SK-N-SH (cell line): ENCODE data around the gene GALNT13. TPM values are rescaled to one million over a fixed set of nuclear protein-coding genes. Genes with fewer than 3 reads are reported as not detected.
A peak's percentile ranks its signal among the peaks of the same experiment; 100 is the strongest.

Experiments used
- CTCF ChIA-PET: fragments of 300-600, 350-600 bp; formaldehyde crosslinking; extraction: SDS; loops from one replicate; lab custom pipeline; 2021; lab: Yijun Ruan, JAX
- POLR2A ChIA-PET: fragments of 350-600 bp; sonication (Branson Sonifier 250); formaldehyde crosslinking; extraction: SDS; loops from one replicate; lab custom pipeline; 2020; ENCODE audit warnings: antibody characterized with exemption, inconsistent platforms; lab: Yijun Ruan, JAX
- DNase-seq: peaks from one replicate; pipeline ENCODE4 v3.0.0; 2012
- H2AFZ ChIP-seq: fragments of 200-600 bp; sonication (generic); 2 replicates; pipeline ENCODE4 v1.8.1; 2016; ENCODE audit warnings: antibody characterized with exemption, mild to moderate bottlenecking, low read depth
- H3F3A ChIP-seq: fragments of 200-600 bp; sonication (generic); replicated peaks from 2 replicates; pipeline ENCODE3; 2016; ENCODE audit warnings: antibody characterized with exemption, mild to moderate bottlenecking; ENCODE audit not compliant: insufficient read depth
- H3K27ac ChIP-seq, 2 experiments: fragments of 200-500 bp in 1 of 2; fragments of 200-600 bp in 1 of 2; sonication (Bioruptor generic) in 1 of 2; sonication (generic), shearing (Covaris generic) in 1 of 2; 2 replicates each; pipeline versions ENCODE4 v1.5.1 to v1.6.1; 2014 to 2016; ENCODE audit warnings: low read depth in 2 of 2, inconsistent platforms in 1 of 2, low read length in 1 of 2, mild to moderate bottlenecking in 1 of 2, mixed read lengths in 1 of 2
- H3K27me3 ChIP-seq: fragments of 200-600 bp; sonication (generic), shearing (Covaris generic); 2 replicates; pipeline ENCODE4 v1.6.1; 2016; ENCODE audit warnings: mixed run types; ENCODE audit not compliant: insufficient read depth
- H3K36me3 ChIP-seq, 2 experiments: fragments of 200-500 bp in 1 of 2; fragments of 200-600 bp in 1 of 2; sonication (Bioruptor generic) in 1 of 2; sonication (generic) in 1 of 2; replicated peaks in 1 of 2; 2 replicates each; pipeline versions ENCODE3 to v1.5.1; 2014 to 2016; ENCODE audit warnings: low read length in 1 of 2, mild to moderate bottlenecking in 1 of 2; ENCODE audit not compliant: insufficient read depth in 2 of 2, control insufficient read depth in 1 of 2
- H3K4me1 ChIP-seq, 2 experiments: fragments of 200-500 bp in 1 of 2; fragments of 200-600 bp in 1 of 2; sonication (Bioruptor generic) in 1 of 2; sonication (generic), shearing (Covaris generic) in 1 of 2; 2 replicates each; pipeline versions ENCODE4 v1.5.1 to v1.6.1; 2014 to 2016; ENCODE audit warnings: low read depth in 1 of 2, low read length in 1 of 2, mixed run types in 1 of 2; ENCODE audit not compliant: insufficient read depth in 2 of 2, control insufficient read depth in 1 of 2
- H3K4me2 ChIP-seq: fragments of 200-600 bp; sonication (generic), shearing (Covaris generic); 2 replicates; pipeline ENCODE4 v1.6.1; 2017; ENCODE audit warnings: mixed run types
- H3K4me3 ChIP-seq, 2 experiments: fragments of 200-500 bp in 1 of 2; fragments of 200-600 bp in 1 of 2; sonication (Bioruptor generic) in 1 of 2; sonication (generic), shearing (Covaris generic) in 1 of 2; 2 replicates each; pipeline versions ENCODE4 v1.5.1 to v1.8.1; 2014 to 2016; ENCODE audit warnings: low read depth in 2 of 2, inconsistent platforms in 1 of 2, low read length in 1 of 2, mild to moderate bottlenecking in 1 of 2, mixed read lengths in 1 of 2, moderate library complexity in 1 of 2
- H3K79me2 ChIP-seq: fragments of 200-600 bp; sonication (generic); 2 replicates; pipeline ENCODE4 v1.8.1; 2017; ENCODE audit warnings: mild to moderate bottlenecking; ENCODE audit not compliant: insufficient read depth
- H3K9ac ChIP-seq: fragments of 200-600 bp; sonication (generic); 2 replicates; pipeline ENCODE4 v1.6.1; 2017; ENCODE audit warnings: mixed run types
- H3K9me2 ChIP-seq: fragments of 200-600 bp; sonication (generic); 2 replicates; pipeline ENCODE4 v1.6.1; 2017; ENCODE audit warnings: mixed run types
- H3K9me3 ChIP-seq: fragments of 200-600 bp; sonication (generic); 2 replicates; pipeline ENCODE4 v1.6.1; 2017; ENCODE audit warnings: mixed run types, mild to moderate bottlenecking, moderate library complexity
- H4K20me1 ChIP-seq: fragments of 200-600 bp; sonication (generic); 2 replicates; pipeline ENCODE4 v1.6.1; 2017; ENCODE audit warnings: mild to moderate bottlenecking, mixed run types; ENCODE audit not compliant: insufficient read depth
- CHD2 ChIP-seq: fragments of 150-350 bp; IDR thresholded peaks from 2 replicates; pipeline ENCODE4 v1.6.1; 2018; ENCODE audit warnings: low read length; ENCODE audit not compliant: partially characterized antibody
- EP300 ChIP-seq, 2 experiments: IDR thresholded peaks; 2 replicates each; pipeline versions ENCODE4 v1.4.0 to v1.6.1; 2012; ENCODE audit warnings: borderline replicate concordance in 1 of 2, low read depth in 1 of 2, low read length in 1 of 2
- FOXJ3 ChIP-seq: sonication (generic); formaldehyde crosslinking; IDR thresholded peaks from 2 replicates; pipeline ENCODE4 v1.5.1; 2020; ENCODE audit warnings: mild to moderate bottlenecking, missing genetic modification reagents
- FOXM1 ChIP-seq: IDR thresholded peaks from 2 replicates; pipeline ENCODE4 v1.4.0; 2012; ENCODE audit warnings: low read depth, mild to moderate bottlenecking
- GABPA ChIP-seq: IDR thresholded peaks from 2 replicates; pipeline ENCODE4 v1.4.0; 2012; ENCODE audit warnings: low read depth, mild to moderate bottlenecking
- GATA2 ChIP-seq: sonication (generic); formaldehyde crosslinking; IDR thresholded peaks from 2 replicates; pipeline ENCODE4 v1.5.0; 2020; ENCODE audit warnings: mild to moderate bottlenecking, missing genetic modification reagents
- JUND ChIP-seq: IDR thresholded peaks from 2 replicates; pipeline ENCODE4 v1.4.0; 2012
- NRF1 ChIP-seq: IDR thresholded peaks from 2 replicates; pipeline ENCODE4 v1.6.1; 2012; ENCODE audit warnings: low read depth, mild to moderate bottlenecking, low read length
- RAD21 ChIP-seq: IDR thresholded peaks from 2 replicates; pipeline ENCODE4 v1.6.1; 2012; ENCODE audit warnings: mild to moderate bottlenecking, low read length
- RCOR1 ChIP-seq: fragments of 150-350 bp; IDR thresholded peaks from 2 replicates; pipeline ENCODE4 v1.6.1; 2017; ENCODE audit warnings: antibody characterized with exemption, low read length
- TCF12 ChIP-seq: IDR thresholded peaks from 2 replicates; pipeline ENCODE4 v1.4.0; 2012
- WGBS: methylation state at CpG from one replicate; pipeline ENCODE4 v1.1.6; 2017; ENCODE audit warnings: low lambda C conversion rate; 5-methylcytosine and 5-hydroxymethylcytosine counted together
- polyA plus RNA-seq, 3 experiments: library from polyadenylated mRNA; depleted of rRNA; stranded (reverse); fragments of >200 nt; gene quantifications; 2 replicates each; pipeline ENCODE4 v1.2.3, GENCODE V29; 2012
- TF ChIP-seq, protein P1 (sequence below): IDR thresholded peaks from 2 replicates; pipeline ENCODE4; 2012
- TF ChIP-seq, protein P2 (sequence below): fragments of 150-350 bp; IDR thresholded peaks from 2 replicates; pipeline ENCODE4 v1.6.1; 2016; ENCODE audit warnings: mild to moderate bottlenecking, low read depth, low read length
- TF ChIP-seq, protein P3 (sequence below): fragments of 150-350 bp; IDR thresholded peaks from 2 replicates; pipeline ENCODE4 v1.6.1; 2017; ENCODE audit warnings: antibody characterized with exemption, low read length, low read depth, borderline replicate concordance

Gene GALNT13
- polyA plus RNA-seq, 1 of the 3 experiments (the other 2 are of a cell fraction): 0.33 TPM

DNA sequence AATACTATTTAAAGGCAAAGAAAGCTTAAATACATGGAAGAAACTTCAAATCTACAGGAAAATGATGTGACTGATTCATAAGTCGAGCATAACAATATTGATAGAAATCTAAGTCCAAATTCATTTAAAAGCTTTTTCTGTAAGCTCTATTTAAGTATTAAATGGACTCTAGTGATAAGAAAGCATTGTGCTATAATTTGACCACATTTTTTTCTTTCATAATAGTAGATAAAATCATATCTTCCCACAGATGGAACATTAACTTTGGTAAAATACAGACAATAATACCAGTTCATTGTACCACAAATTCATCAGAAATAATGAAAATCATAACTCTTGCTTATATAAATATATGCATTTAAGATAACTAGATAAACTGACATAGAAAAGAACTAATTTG, 366.5 kb downstream of the GALNT13 start:
- no peaks in the 10 kb centered on the region for H3K79me2 ChIP-seq
- no peaks in the 10 kb centered on the region for H3K9me2 ChIP-seq
- ChIA-PET POLR2A (no interaction called here), CTCF (interaction anchor here (1.9 kb wide), 1 partner anchor 137 kb away, joined by 4 read pairs; no protein-coding TSS in a partner anchor)
- WGBS: 12% methylated on average over 1 of the region's 1 CpG
- H3K4me3 ChIP-seq: no peak overlapping the region
- no peaks in the 10 kb centered on the region for H3F3A ChIP-seq
- H3K4me2 ChIP-seq: no peak overlapping the region
- H3K4me1 ChIP-seq: no peaks in the 10 kb centered on the region; a peak in 1 of 4 replicates
- no peaks in the 10 kb centered on the region for H3K9me3 ChIP-seq
- peak overlapping the region in 1 of 2 experiments; percentile 75; a peak in 2 of 4 replicates for H3K27ac ChIP-seq
- H3K27me3 ChIP-seq: no peaks in the 10 kb centered on the region
- no peaks in the 10 kb centered on the region for H3K36me3 ChIP-seq
- no peaks in the 10 kb centered on the region for H4K20me1 ChIP-seq
- H3K9ac ChIP-seq: no peak overlapping the region
- no peak overlapping the region for H2AFZ ChIP-seq
- peak; percentile 14 for DNase-seq
- TF ChIP-seq CHD2: peak; percentile 34
- TF ChIP-seq EP300 (IDR thresholded peaks at IDR 0.05; ENCODE audit: borderline replicate concordance in 1 of 2, low read depth in 1 of 2, low read length in 1 of 2): peak in 1 of 2 experiments; percentile 88; a peak in 2 of 4 replicates
- peak; percentile 86 for TF ChIP-seq GATA2 (CRISPR knock-in tag)
- no peak for TF ChIP-seq FOXJ3 (CRISPR knock-in tag)
- TF ChIP-seq RCOR1: no peak
- TF ChIP-seq, all 33 proteins: peak for 3

DNA sequence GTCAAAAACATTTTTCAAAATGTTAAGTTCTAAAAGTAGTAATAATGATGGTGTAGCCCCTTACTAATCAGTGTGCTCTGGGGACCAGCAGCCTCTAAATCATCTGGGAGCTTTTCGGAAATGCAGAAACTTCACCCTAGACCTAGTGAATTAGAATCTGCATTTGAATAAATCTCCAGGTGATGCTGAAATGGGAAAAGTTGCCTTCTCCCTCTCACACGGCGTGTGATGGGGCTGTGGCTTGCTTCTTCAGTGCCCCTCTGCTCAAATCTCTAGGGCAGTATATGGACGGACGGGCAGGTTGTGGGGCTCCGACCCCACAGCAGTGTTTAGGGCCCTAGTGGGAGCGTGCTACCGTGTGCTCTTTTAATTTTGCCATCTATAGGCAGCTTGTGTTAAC, 368.6 kb downstream of the GALNT13 start:
- no peaks in the 10 kb centered on the region for H3K36me3 ChIP-seq
- H3K4me2 ChIP-seq: no peak overlapping the region
- POLR2A ChIA-PET: no interaction called here
- H3K27me3 ChIP-seq: no peaks in the 10 kb centered on the region
- H3K9ac ChIP-seq: no peak overlapping the region
- H3K4me1 ChIP-seq: no peaks in the 10 kb centered on the region; a peak in 1 of 4 replicates
- no peaks in the 10 kb centered on the region for H3F3A ChIP-seq
- WGBS: 75% methylated on average over 8 of the region's 8 CpGs
- no peak overlapping the region for H2AFZ ChIP-seq
- no peak for DNase-seq
- no peaks in the 10 kb centered on the region for H3K9me2 ChIP-seq
- no peak overlapping the region for H3K4me3 ChIP-seq
- H3K9me3 ChIP-seq: no peaks in the 10 kb centered on the region
- CTCF ChIA-PET: interaction anchor here (1.9 kb wide), 1 partner anchor 135 kb away, joined by 4 read pairs; no protein-coding TSS in a partner anchor
- no peaks in the 10 kb centered on the region for H4K20me1 ChIP-seq
- H3K79me2 ChIP-seq: no peaks in the 10 kb centered on the region
- TF ChIP-seq TCF12 (no peak), GABPA (no peak), GATA2 (CRISPR knock-in tag) (no peak), NRF1 (no peak), JUND (no peak), CHD2 (no peak), EP300 (IDR thresholded peaks at IDR 0.05; ENCODE audit: borderline replicate concordance in 1 of 2, low read depth in 1 of 2, low read length in 1 of 2) (no peak), FOXJ3 (CRISPR knock-in tag) (no peak), RAD21 (no peak), FOXM1 (no peak)
- TF ChIP-seq, protein P1, sequence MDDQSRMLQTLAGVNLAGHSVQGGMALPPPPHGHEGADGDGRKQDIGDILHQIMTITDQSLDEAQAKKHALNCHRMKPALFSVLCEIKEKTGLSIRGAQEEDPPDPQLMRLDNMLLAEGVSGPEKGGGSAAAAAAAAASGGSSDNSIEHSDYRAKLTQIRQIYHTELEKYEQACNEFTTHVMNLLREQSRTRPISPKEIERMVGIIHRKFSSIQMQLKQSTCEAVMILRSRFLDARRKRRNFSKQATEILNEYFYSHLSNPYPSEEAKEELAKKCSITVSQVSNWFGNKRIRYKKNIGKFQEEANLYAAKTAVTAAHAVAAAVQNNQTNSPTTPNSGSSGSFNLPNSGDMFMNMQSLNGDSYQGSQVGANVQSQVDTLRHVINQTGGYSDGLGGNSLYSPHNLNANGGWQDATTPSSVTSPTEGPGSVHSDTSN: no peak
- TF ChIP-seq, protein P2, sequence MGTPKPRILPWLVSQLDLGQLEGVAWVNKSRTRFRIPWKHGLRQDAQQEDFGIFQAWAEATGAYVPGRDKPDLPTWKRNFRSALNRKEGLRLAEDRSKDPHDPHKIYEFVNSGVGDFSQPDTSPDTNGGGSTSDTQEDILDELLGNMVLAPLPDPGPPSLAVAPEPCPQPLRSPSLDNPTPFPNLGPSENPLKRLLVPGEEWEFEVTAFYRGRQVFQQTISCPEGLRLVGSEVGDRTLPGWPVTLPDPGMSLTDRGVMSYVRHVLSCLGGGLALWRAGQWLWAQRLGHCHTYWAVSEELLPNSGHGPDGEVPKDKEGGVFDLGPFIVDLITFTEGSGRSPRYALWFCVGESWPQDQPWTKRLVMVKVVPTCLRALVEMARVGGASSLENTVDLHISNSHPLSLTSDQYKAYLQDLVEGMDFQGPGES: no peak
- TF ChIP-seq, protein P3, sequence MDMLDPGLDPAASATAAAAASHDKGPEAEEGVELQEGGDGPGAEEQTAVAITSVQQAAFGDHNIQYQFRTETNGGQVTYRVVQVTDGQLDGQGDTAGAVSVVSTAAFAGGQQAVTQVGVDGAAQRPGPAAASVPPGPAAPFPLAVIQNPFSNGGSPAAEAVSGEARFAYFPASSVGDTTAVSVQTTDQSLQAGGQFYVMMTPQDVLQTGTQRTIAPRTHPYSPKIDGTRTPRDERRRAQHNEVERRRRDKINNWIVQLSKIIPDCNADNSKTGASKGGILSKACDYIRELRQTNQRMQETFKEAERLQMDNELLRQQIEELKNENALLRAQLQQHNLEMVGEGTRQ: no peak
- no peak overlapping the region for H3K27ac ChIP-seq
